CD14-positive monocyte (primary cell): ENCODE data around the gene GAL3ST2. TPM values are rescaled to one million over a fixed set of nuclear protein-coding genes. Genes with fewer than 3 reads are reported as not detected.

Source experiments
- DNase-seq, 3 donors: peaks; one replicate each; pipeline ENCODE4 v3.0.0-alpha.2; 2011 to 2022
- H2AFZ ChIP-seq: 2 replicates; pipeline ENCODE4 v1.6.0; 2012; ENCODE audit warnings: mild to moderate bottlenecking, low read depth, low read length, inconsistent platforms; ENCODE audit not compliant: insufficient read depth, poor library complexity, severe bottlenecking
- H3K27ac ChIP-seq, 2 donors: 1 replicate in 1 of 2; 2 replicates in 1 of 2; pipeline ENCODE4 v1.5.1; 2012 to 2013; ENCODE audit warnings: low read length in 2 of 2, control low read depth in 1 of 2, inconsistent platforms in 1 of 2, low read depth in 1 of 2, mild to moderate bottlenecking in 1 of 2
- H3K27me3 ChIP-seq, 2 donors: one replicate each; pipeline versions ENCODE4 v1.6.0 to v1.6.1; 2011 to 2013; ENCODE audit warnings: low read length in 2 of 2; ENCODE audit not compliant: control insufficient read depth in 2 of 2, insufficient read depth in 2 of 2
- H3K36me3 ChIP-seq, 2 donors: replicated peaks in 1 of 2; 1 replicate in 1 of 2; 2 replicates in 1 of 2; pipeline versions ENCODE4 v1.5.1 to v1.6.1; 2012 to 2013; ENCODE audit warnings: low read length in 2 of 2, control low read depth in 1 of 2, inconsistent platforms in 1 of 2, mild to moderate bottlenecking in 1 of 2; ENCODE audit not compliant: insufficient read depth in 2 of 2, control insufficient read depth in 1 of 2
- H3K4me1 ChIP-seq, 2 donors: 1 replicate in 1 of 2; 2 replicates in 1 of 2; pipeline versions ENCODE4 v1.5.1 to v1.6.1; 2012 to 2013; ENCODE audit warnings: low read length in 2 of 2, control low read depth in 1 of 2, inconsistent platforms in 1 of 2, mild to moderate bottlenecking in 1 of 2, moderate library complexity in 1 of 2; ENCODE audit not compliant: insufficient read depth in 2 of 2, control insufficient read depth in 1 of 2
- H3K4me2 ChIP-seq: replicated peaks from 2 replicates; pipeline ENCODE3; 2012; ENCODE audit warnings: low read length, moderate library complexity, mild to moderate bottlenecking; ENCODE audit not compliant: poor library complexity, severe bottlenecking; ENCODE audit errors: extremely low read depth
- H3K4me3 ChIP-seq, 3 experiments: fragments of 200-600 bp in 1 of 3; sonication (generic) in 1 of 3; replicated peaks in 1 of 3; 1 replicate in 2 of 3; 2 replicates in 1 of 3; pipeline ENCODE4 v1.5.1; 2011 to 2013; ENCODE audit warnings: low read length in 3 of 3, mild to moderate bottlenecking in 3 of 3, control low read depth in 2 of 3, low read depth in 2 of 3, inconsistent platforms in 1 of 3, moderate library complexity in 1 of 3
- H3K79me2 ChIP-seq: 2 replicates; pipeline ENCODE4 v1.6.0; 2012; ENCODE audit warnings: mild to moderate bottlenecking, control low read depth, inconsistent platforms, low read length, moderate library complexity; ENCODE audit not compliant: insufficient read depth
- H3K9ac ChIP-seq: 2 replicates; pipeline ENCODE4 v1.6.0; 2017; ENCODE audit warnings: low read length, mild to moderate bottlenecking; ENCODE audit not compliant: insufficient read depth, poor library complexity, severe bottlenecking
- H3K9me3 ChIP-seq, 2 donors: replicated peaks in 1 of 2; 1 replicate in 1 of 2; 2 replicates in 1 of 2; pipeline versions ENCODE4 v1.5.1 to v1.6.1; 2012 to 2013; ENCODE audit warnings: low read length in 2 of 2, control low read depth in 1 of 2; ENCODE audit not compliant: control insufficient read depth in 1 of 2, insufficient read depth in 1 of 2
- H4K20me1 ChIP-seq: 2 replicates; pipeline ENCODE4 v1.6.0; 2012; ENCODE audit warnings: mild to moderate bottlenecking, low read length, control low read depth, moderate library complexity; ENCODE audit not compliant: insufficient read depth
- H3K27ac Mint-ChIP-seq, 7 donors: one replicate each; pipeline ENCODE4 v1.8.0; 2020; ENCODE audit warnings: mild to moderate bottlenecking in 7 of 7, mixed read lengths in 7 of 7, moderate library complexity in 6 of 7, inconsistent platforms in 2 of 7
- H3K27me3 Mint-ChIP-seq, 3 donors: one replicate each; pipeline ENCODE4 v1.8.0; 2021 to 2022; ENCODE audit warnings: low read depth in 3 of 3, mild to moderate bottlenecking in 3 of 3, mixed read lengths in 3 of 3, moderate library complexity in 3 of 3, inconsistent platforms in 1 of 3
- H3K36me3 Mint-ChIP-seq, 2 donors: one replicate each; pipeline ENCODE4 v1.8.0; 2020; ENCODE audit warnings: mixed read lengths in 2 of 2, inconsistent platforms in 1 of 2, mild to moderate bottlenecking in 1 of 2
- H3K4me1 Mint-ChIP-seq: one replicate; pipeline ENCODE4 v1.8.0; 2020; ENCODE audit warnings: mild to moderate bottlenecking, mixed read lengths
- H3K4me3 Mint-ChIP-seq, 2 donors: one replicate each; pipeline ENCODE4 v1.8.0; 2020; ENCODE audit warnings: mild to moderate bottlenecking in 2 of 2, mixed read lengths in 2 of 2, moderate library complexity in 1 of 2
- H3K9me3 Mint-ChIP-seq, 7 donors: one replicate each; pipeline ENCODE4 v1.8.0; 2020 to 2022; ENCODE audit warnings: mixed read lengths in 7 of 7, mild to moderate bottlenecking in 6 of 7, moderate library complexity in 6 of 7, inconsistent platforms in 2 of 7
- CTCF ChIP-seq: fragments of 200-600 bp; IDR thresholded peaks from one replicate; pipeline ENCODE4 v1.8.0; 2022; ENCODE audit warnings: antibody characterized with exemption, mild to moderate bottlenecking
- WGBS: methylation state at CpG from one replicate; pipeline ENCODE4 v1.1.5; 2013; ENCODE audit warnings: missing lambda C conversion rate; ENCODE audit not compliant: insufficient coverage; 5-methylcytosine and 5-hydroxymethylcytosine counted together
- intact Hi-C, 2 donors: fragments of 100-400 bp; cut with micrococcal nuclease; formaldehyde crosslinking; loops; one replicate each; pipeline versions ENCODE4 v1.15.0 to v1.15.1; 2023
- polyA plus RNA-seq, 3 donors: library from polyadenylated mRNA; depleted of rRNA in 1 of 3; unstranded in 2 of 3; stranded (reverse) in 1 of 3; fragments of 300-500 nt in 2 of 3; fragments of >200 nt in 1 of 3; fragmentation: Illumina TruSeq in 2 of 3; gene quantifications; 1 replicate in 2 of 3; 2 replicates in 1 of 3; pipeline ENCODE4 v1.2.3, GENCODE V29; 2012 to 2021

The GAL3ST2 gene
- polyA plus RNA-seq, 3 donors, result not detected

DNA sequence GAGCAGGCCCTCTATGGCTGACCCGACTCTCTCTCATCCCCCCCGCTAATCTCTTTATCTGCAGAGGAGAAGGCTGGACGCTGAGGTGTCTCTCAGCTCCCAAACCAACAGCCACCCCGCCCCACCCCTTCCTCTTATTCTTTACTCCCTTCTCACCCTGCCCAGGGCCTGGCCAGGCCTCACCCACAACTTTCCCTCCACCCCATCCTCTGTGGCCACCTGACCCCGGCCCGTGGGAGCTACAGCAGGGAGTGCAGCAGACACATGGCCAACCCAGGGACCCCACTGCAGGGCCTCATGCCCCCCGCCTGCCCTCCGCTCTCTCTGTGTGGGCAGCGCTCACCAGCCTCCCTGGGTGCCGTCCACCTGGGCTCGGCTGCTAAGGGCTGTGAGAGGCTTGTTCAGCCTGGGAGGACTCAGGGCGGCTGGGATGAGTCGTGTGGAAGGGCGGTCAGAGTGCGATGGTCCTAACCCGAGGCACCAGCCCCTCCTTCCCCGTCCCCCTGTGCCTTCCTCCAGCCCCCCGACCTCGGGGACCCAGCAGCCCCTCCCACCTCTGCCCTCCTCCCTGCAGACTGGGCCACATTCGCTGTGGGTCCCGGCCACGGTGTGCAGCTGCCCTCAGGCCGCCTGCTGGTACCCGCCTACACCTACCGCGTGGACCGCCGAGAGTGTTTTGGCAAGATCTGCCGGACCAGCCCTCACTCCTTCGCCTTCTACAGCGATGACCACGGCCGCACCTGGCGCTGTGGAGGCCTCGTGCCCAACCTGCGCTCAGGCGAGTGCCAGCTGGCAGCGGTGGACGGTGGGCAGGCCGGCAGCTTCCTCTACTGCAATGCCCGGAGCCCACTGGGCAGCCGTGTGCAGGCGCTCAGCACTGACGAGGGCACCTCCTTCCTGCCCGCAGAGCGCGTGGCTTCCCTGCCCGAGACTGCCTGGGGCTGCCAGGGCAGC, 39.1 kb downstream of the GAL3ST2 start:
- no peak for TF ChIP-seq CTCF
- H3K27me3 ChIP-seq, result no peaks in the 10 kb centered on the region
- H3K27ac Mint-ChIP-seq, result peak overlapping the region in 1 of 7 donors; percentile 72
- H4K20me1 ChIP-seq, result no peaks in the 10 kb centered on the region
- DNase-seq, result no peak
- H2AFZ ChIP-seq, result no peak overlapping the region
- no peak overlapping the region for H3K4me2 ChIP-seq
- no peak overlapping the region for H3K27ac ChIP-seq
- no peak overlapping the region for H3K4me3 ChIP-seq
- no peaks in the 10 kb centered on the region for H3K36me3 ChIP-seq
- H3K27me3 Mint-ChIP-seq, result peaks cover 4 to 17% (median 10%) of the 10 kb centered on the region in 3 donors
- H3K4me1 ChIP-seq, result peaks cover 13 to 18% of the 10 kb centered on the region in 2 donors
- H3K4me3 Mint-ChIP-seq, result peak overlapping the region in 1 of 2 donors; percentile 30
- WGBS, result 84% methylated on average over 45 of the region's 48 CpGs
- no peaks in the 10 kb centered on the region for H3K36me3 Mint-ChIP-seq
- intact Hi-C loops, result no loop called here
- peaks cover 14% of the 10 kb centered on the region for H3K4me1 Mint-ChIP-seq
- H3K9ac ChIP-seq, result peak overlapping the region; percentile 8
- peaks cover 0 to 2% (median 0%) of the 10 kb centered on the region in 7 donors for H3K9me3 Mint-ChIP-seq
- H3K9me3 ChIP-seq, result no peaks in the 10 kb centered on the region
- no peaks in the 10 kb centered on the region for H3K79me2 ChIP-seq

DNA sequence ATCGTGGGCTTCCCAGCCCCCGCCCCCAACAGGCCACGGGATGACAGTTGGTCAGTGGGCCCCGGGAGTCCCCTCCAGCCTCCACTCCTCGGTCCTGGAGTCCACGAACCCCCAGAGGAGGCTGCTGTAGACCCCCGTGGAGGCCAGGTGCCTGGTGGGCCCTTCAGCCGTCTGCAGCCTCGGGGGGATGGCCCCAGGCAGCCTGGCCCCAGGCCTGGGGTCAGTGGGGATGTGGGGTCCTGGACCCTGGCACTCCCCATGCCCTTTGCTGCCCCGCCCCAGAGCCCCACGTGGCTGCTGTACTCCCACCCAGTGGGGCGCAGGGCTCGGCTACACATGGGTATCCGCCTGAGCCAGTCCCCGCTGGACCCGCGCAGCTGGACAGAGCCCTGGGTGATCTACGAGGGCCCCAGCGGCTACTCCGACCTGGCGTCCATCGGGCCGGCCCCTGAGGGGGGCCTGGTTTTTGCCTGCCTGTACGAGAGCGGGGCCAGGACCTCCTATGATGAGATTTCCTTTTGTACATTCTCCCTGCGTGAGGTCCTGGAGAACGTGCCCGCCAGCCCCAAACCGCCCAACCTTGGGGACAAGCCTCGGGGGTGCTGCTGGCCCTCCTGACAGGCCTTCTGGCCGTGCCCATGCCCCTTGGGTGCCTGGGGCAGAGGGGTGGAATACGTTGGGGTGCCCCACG, 40.0 kb downstream of the GAL3ST2 start:
- H4K20me1 ChIP-seq, result no peaks in the 10 kb centered on the region
- Mint-ChIP-seq H3K27ac (no peak overlapping the region), H3K4me1 (peaks cover 17% of the 10 kb centered on the region), H3K27me3 (peaks cover 4 to 17% (median 10%) of the 10 kb centered on the region in 3 donors), H3K9me3 (peaks cover 0 to 2% (median 0%) of the 10 kb centered on the region in 7 donors), H3K4me3 (no peak overlapping the region), H3K36me3 (no peaks in the 10 kb centered on the region)
- H3K9ac ChIP-seq, result peak overlapping the region; percentile 13
- peak overlapping the region; percentile 72 for H2AFZ ChIP-seq
- no peaks in the 10 kb centered on the region for H3K79me2 ChIP-seq
- intact Hi-C loops, result no loop called here
- H3K9me3 ChIP-seq, result no peaks in the 10 kb centered on the region
- DNase-seq, result no peak
- TF ChIP-seq CTCF, result no peak
- peak overlapping the region in 1 of 3 experiments; percentile 59 for H3K4me3 ChIP-seq
- peak overlapping the region; percentile 68 for H3K4me2 ChIP-seq
- H3K4me1 ChIP-seq, result peaks cover 13 to 18% of the 10 kb centered on the region in 2 donors
- 83% methylated on average over 32 of the region's 33 CpGs for WGBS
- no peak overlapping the region for H3K27ac ChIP-seq
- H3K36me3 ChIP-seq, result no peaks in the 10 kb centered on the region
- H3K27me3 ChIP-seq, result no peaks in the 10 kb centered on the region
